Renal cortical epithelial cell (primary cell): ENCODE results near the gene MRPL54. TPM values are rescaled to one million over a fixed set of nuclear protein-coding genes. Genes with fewer than 3 reads are reported as not detected.

ENCODE experiments used
- DNase-seq: peaks from one replicate; pipeline ENCODE4 v3.0.0-alpha.2; 2011; ENCODE audit warnings: low read depth
- total RNA-seq: library from RNA; depleted of rRNA; stranded (reverse); fragments of >200 nt; gene quantifications from 2 replicates; pipeline ENCODE4 v1.2.3, GENCODE V29; 2014

MRPL54 gene
- total RNA-seq, 1 donor from 2014 or later, result 14.9 TPM

DNA sequence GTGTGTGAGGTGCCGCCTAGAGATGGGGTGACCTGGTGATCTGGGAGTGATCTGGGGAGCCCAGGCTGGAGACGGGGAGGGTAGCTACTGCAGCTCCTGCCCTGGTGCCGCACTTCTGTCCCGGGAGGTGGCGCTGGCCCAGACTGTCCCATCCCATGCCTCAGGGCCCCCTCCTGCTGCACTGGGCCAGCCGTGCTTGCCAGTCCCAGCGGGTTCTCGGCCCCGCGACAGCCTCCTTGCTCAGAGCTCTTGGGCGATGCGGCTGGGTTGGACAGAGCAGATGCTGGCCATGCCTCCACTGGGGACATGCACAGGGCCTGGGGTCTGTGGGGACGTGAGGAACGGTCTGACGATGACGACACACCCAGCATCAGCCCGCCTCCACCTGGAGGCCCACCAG, 7.0 kb downstream of the MRPL54 start:
- no peak for DNase-seq

DNA sequence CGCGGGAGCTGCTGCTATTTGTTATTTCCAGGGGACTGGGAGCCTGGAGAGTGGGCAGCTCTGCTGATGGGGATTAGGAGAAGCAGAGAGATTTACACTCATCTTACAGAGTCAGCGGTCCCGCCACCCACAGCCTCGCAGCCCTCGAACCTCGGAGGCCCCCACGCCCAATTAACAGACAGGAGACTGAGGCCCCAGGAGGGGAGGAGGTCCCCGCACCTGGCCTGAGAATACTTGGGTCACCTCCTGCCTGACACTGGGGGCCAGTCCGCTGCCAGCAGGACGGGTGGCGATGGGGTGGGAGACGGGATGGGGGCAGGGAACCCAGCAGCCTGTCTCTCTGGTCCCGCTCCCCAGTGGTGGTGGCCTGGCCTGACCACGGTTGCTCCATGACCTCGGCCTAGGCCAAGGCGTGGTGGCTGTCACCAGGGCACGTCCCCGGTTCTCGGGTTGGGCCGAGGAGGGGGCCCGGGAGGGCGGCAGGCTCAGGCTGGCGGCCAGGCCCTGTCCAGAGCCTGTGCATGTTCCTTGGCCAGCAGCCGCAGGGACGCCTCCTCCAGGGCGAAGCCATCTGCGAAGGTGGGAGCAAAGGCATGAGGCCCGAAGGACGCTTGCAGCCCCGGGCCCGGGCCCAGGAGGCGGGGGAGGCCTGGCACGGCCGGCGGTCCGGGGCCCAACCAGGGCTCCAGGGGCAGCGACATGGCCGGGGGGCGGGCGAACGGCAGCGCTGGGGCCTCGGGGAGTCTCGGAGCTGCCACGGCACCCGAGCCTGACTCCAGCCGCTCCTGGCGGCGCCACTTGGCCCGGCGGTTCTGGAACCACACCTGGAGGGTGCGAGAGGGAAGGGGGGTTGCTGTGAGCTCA, 7.9 kb downstream of the MRPL54 start:
- no peak for DNase-seq

DNA sequence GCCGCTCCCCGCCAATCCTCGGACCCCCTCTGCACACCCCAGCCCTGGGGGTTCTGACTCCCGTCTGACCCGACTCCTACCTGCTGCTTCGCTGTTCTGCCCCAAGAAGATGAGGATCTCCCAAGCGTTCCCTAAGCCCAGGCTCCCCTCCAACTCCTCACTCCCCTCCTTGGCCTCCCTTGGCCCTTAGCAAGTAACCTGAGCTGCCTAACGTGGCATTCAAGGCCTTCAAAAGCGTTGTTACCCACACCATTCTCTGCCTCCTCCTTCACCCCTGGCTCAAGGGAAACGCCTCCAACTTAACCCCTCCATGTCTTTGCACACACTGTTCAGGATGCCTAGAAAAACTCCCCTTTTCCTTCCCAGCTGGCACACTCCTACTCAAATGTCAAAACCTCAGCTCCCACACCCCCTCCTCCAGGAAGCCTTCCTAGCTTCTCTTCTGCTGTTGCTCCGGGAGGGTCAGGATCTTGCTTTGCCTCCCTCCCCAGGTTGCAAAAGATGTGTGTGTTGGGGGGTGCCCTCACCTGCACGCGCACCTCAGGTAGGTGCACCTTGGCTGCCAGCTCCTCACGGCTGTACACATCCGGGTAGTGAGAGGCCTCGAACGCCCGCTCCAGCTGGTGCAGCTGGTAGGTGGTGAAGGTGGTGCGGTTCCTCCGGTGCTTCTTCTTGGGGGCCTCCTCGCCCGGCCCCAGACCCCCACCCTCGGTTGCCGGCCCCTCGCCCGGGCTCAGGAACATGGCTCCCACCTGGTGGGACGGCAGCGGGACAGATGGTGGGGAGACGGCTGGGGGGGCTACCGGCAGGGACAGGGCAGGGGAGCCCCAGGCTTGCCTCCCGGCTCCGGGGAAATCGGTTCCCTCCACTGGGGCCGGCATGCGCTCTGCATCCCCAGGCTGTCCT, 8.8 kb downstream of the MRPL54 start:
- DNase-seq, result no peak

DNA sequence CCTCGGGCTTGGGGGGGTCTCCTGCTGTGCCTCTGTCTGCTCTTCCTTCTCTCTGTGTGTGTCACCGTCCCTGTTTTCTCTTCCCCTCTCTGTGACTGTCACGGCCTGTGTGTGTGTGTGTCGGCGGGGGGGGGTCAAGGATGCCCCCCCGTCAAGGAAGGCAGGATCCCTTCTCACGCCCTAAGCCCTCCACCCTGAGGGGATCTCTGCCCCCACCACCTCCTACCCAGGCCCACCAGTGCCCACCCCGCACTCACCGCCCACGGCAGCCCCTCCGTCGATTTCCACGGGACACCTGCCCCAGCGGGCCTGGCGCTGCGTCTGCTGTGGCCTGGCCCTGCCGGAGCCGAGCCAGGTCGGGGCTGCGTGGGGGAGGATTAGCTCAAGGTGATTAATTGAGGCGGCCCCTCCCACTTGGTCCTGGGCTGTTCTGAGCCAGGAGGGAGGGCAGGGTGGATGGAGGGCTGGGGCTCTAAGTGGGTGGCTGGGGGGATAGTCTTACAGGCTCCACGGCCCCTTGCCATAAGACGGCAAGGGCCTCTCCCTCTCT, 9.5 kb downstream of the MRPL54 start, which contains the start of gene RAX2:
Gene RAX2, minus strand, starts transcription at position 323 of the 550 bp plus-strand sequence. CDS start 486 bp downstream, outside the sequence.
- DNase-seq, result no peak

DNA sequence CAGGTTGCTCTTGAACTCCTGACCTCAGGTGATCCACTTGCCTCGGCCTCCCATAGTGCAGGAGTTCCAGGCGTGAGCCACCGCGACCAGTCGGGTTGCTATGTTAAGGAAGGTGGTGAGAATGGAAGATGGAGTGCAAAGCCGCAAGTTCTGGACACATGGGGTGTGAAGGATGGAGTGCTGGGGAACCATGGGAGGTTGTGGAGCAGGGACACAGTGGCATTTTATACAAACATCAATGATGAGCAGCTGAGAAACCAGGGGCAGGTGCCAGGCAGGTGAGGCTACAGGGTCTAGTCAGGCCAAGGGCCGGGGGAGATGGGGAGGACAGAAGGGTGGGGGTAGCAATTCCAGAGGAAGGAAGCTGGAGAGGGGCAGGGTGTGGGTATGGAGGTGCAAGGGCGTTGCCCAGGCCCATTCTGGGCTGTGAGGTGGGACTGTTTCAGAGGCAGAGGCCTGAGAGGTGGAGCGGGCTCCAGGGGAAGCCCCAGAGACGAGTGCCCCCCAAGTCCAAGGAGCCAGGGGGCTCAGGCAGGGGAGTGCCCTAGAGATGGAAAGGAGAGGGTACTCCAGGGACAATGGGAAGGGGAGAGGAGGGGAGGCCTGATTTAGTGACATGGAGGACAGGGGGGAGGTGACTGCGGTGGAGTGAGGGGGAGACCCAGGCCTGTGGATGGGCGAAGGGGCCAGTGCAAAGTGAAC, 11.5 kb downstream of the MRPL54 start:
- no peak for DNase-seq

DNA sequence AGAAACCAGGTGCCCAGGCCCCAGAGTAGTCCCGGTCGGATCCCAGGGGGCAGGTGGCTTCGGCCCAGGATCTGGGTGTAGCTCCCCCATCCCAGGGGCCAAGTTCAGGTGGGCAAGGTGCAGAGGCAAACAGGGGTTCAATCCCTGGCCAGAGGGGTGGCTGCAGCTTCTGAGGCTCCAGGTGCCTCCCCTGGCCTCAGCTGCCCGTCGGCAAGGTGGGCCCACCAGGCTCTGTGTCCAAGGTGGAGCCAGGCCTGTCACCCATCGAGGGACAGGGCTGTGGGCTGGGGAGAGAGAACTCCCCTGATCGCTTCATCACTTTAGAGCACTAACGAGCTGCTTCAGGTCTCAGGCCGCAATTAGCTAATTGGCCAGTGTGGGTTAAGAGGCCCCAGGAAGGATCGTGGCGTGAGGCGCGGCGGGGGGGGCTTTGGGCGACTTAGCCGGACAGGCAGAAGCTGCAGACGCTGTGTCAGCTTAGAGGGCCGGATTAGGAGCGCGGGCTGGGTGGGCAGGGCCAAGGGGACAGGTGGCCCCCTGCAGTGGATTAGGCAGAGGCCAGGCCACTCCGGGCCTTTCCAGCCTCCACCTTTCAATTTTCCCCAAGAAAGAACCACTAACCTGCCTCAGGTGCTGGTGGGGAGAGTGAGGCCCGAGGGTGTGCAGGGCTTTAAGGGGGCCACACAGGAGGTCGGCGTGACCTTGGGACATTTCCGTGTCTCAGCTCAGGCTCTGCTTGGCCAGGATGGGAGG, 12.3 kb downstream of the MRPL54 start:
- no peak for DNase-seq

DNA sequence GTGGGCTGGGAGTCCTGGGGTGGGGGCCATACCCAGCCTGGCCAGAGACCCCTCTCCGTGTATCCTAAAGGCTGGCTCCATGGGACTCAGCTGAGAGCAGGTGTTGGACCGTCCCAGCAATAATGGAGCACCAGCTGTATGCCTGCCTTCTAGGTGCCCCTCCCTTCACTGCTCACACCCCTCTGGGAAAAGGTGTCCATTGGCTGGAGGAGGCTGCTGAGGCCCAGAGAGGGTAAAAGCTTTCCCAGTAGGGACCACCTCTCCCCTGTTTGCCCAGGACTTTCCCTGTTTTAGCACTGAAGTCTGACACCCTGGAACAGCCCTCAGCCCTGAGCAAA, 12.9 kb downstream of the MRPL54 start:
- DNase-seq, result no peak

DNA sequence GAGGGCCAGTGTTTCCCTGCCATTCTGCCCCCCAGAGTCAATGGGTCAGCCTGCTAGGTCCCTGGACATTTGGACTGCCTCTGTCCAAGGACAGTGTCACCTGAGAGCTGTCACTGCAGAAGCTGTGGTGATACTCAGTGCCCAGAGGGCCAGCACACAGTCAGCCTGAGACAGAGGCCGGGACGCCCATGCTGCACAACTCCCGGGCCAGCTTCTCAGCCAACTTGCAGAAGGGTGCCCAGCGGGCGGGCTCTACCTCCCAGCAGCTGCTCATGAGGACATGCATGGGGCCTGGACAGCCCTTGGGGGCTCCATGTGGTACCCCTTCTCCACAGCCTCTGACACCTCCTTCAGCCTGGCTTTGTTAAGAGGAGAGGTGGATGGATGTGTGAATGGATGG, 13.3 kb downstream of the MRPL54 start:
- no peak for DNase-seq

DNA sequence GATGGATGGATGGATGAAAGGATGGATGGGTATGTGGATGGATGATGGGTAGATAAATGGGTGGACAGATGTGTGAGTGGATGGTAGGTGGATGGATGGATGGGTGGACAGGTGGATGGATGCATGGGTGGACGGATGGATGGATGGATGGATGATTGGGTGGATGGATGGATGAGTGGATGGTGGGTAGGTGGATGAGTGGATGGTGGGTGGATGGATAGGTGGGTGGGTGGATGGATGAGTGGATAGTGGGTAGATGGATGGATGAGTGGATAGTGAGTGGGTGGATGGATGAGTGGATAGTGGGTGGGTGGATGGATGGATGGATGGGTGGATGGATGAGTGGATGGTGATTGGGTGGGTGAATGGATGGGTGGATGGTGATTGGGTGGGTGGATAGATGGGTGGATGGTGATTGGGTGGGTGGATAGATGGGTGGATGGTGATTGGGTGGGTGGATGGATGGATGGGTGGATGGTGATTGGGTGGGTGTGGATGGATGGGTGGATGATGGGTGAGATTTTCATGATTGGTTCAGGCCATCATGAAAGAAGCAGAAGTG, 14.1 kb downstream of the MRPL54 start:
- DNase-seq, result no peak

DNA sequence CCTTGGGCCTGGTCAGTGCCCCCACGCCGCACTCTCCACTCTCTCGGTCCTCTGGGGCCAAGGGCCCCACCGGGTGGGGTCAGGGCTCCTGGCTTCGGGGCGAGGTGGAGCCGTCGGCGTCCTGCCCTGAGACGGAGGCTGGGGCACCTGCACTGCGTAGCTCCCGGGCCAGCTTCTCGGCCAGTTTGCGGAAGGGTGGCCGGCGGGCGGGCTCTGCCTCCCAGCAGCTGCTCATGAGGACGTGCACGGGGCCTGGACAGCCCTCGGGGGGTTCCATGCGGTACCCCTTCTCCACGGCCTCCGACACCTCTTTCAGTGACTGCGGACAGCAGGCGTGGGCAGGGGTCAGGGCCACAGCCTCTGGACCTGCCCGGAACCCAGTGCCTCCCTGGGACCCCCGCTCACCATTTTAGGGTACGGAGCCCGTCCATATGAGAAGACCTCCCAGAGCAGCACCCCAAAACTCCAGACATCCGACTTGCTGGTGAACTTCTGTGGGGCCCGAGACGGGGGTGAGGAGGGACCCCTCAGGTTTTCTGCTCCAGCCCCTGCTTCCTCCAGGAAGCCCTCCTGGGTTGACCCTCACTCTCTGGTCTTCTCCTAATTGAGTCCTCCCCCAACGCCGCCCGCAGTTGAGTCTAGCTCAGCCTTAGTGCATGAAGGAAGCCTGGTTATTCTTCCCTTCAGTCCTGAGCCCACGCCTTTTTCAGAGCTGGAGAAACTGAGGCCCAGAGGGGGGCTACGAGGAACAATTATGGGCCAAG, 15.8 kb downstream of the MRPL54 start:
- no peak for DNase-seq

DNA sequence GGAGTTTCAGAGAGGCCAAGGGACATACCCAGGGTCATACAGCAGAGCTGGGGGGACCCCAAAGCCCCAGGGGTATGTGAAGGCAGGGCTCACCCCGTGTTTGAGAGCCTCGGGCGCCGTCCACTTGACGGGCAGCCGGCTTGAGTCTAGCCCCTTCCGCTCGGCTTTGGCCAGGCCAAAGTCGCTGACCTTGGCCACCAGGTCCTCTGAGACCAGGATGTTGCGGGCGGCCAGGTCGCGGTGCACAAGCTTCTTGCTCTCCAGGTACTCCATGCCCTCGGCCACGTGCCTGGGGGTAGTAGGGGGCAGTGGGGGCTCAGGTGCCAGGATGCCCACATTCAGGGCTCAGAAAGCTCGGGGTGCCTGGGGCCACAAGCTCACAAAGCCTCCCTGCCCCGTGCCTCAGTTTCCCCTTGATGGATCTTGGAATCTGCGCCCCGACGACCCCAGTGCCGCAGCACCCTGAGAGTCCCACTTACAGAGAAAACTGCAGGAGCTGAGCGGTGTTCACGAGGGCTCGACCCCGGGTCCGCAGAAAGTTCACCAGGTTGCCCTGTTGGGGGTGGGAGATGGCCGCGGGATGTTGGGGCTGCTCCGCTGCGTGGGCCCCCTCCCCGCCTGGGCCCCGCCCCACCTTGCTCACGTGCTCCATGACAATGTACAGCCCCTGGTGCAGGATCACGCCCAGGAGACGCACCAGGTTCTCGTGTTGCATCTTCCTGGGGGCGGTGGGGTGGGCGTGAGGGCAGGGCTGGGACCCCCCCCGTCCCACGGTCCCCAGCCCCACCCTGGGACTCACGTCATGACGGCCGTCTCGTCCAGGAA, 16.6 kb downstream of the MRPL54 start:
- no peak for DNase-seq

DNA sequence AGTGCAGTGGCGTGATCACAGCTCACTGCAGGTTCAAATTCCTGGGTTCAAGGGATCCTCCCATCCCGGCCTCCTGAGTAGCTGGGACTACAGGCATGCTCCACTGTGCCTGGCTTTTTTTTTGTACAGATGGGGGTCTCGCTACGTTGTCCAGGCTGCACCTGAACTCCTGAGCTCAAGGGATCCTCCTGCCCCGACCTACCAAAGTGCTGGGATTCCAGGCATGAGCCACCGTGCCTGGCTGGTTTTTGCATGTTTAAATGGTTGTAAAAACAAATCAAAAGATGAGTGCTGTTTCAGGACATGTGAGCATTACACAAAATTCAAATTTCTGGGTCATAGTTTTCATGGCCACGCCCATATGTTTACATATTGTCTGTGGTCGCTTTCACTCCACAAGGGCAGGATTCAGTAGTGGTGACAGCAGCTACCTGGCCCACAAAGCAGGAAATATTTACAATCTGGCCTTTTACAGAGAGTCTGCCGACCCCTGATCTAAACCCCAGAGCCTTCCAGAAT, 18.4 kb downstream of the MRPL54 start:
- DNase-seq, result no peak

DNA sequence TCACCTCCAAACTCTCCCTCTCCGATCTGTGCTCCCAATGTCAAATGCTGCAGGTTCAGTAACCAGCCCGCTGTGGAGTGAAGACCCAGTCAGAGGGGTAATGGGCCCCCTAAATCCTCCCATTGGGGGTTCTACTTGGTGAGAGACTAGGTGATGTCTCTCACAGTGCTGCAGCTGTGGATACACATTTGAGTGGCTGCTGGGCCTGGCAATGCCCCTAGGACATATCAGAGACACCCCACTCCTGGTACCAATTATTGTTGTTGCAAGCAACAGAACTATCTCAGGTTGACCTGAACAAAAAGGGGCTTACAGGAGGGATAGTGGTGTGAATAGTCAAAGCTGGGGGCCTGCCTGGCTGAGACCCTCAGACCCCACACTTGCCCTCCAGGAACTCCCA, 19.1 kb downstream of the MRPL54 start:
- DNase-seq, result no peak

DNA sequence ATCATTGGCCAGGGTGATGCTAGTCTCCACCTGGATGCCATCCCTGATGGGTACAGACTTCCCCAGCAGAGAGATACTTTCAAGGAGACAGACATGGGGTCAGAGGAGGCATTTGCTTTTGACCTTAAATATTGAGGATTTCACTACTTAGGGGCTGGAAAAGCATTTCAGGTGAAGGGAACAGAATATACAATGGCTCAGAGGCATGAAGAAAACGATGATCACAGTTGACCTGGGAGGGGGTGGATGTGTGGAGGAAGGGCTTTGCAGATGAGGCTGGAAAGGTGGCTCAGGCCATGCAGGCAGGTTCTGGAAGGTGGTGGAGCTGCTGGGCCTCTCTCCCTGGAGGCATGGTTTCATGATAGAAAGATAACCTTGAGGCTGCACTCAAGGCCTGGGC, 19.8 kb downstream of the MRPL54 start:
- DNase-seq, result no peak

DNA sequence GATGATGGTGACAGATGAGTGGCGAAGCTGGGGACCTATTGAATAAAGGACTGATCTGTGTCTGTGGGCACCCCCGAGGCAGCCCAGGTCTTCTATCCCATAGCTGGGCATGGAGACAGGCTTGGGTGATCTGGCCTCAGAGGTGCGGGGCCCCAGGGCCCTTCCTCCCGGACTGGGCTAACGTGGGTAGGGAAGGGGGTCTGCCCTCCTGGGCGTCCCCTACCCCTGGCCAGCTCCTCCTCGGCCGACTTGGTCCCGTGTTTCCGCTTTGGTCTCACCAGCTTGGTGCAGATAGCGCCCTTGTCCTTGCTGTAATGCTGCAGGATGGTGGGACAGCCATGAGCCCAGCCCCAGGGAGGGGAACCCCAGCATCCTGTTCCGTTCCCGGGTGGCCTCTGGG, 20.4 kb downstream of the MRPL54 start:
- no peak for DNase-seq

DNA sequence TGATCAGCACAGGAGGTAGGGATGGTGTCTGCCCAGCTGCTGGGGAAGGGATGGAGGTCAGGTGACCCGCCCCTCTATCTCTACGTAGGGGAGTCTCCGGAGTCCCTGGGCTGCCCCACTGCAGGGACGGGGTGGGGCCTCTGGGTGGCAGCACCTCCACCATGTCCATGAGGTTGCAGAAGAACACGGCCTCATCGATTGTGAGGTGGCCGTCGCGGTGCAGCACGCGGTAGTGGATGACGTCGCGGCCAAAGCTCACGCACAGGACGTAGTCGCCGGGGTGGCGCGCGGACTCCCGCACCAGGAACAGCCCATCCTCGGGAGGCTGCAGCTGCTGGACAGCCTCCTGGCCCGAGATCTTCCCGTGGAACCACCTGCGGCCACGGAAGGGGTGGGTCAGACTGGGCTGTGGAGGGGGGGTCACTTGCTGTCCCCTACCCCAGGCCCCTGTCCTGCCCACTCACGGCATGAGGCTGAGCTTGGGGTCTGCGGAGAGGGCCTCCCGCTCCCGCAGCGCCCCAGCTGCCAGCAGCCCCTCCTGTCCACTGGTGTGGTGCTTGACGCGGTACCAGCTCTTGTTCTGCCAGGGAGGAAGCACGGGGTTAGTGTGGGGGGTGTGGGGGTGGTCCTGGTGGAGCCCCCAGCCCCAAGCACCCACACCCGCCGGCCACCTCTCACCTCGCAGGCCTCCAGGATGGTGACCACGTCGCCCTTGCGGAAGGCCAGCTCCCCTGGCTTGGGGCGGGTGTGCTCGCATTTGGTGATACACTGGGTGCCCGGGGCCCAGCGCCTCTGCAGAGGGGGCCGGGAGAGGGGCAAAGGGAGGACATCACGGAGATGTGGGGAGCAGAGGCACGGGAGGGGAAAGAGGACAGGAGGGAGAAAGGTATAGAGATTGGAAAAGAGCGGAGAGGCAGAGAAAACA, 21.4 kb downstream of the MRPL54 start:
- DNase-seq, result no peak

DNA sequence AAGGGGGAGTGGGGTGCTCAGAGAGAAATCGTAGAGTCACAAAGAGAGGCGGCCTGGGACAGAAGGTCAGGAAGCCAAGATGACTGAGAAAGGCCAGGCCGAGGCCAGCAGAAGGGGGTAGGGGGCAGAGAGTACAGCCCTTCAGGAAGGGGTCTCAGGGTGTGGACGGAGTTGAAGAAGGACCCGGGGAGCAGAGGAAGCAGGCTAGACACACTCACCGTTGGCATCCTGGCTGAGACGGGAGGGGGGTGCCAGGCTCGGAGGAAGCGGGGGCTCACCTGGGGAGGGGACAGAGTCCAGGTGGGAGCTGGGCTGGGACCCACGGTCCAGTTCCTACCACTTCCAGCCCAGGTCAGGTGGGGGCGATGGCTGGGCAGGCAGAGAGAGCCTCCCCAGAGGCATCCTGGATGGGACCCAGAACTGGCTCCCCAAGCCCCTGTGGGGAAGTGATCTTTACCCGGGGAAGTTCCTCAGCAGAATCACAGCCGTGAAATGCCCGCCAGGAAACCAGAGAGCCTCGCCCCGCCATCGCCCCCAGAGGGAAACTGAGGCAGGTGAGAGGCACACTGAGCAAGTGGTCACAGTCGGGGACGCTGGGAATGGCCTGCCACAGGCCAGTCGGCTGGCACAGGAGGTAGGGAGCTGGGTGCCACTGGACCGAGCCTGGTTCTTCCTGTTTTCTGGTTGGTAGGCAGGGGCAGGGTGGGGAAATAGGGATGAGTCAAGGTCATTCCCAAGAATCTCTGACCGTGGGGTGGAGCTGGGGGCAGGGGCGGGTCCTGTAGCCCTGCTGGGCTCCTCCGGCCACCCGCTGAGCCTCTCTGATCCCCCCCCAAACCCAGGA, 22.3 kb downstream of the MRPL54 start:
- DNase-seq, result no peak
